SK-N-SH (cell line): ENCODE data around the gene MPIG6B. TPM values are rescaled to one million over a fixed set of nuclear protein-coding genes. Genes with fewer than 3 reads are reported as not detected.

Experiments used
- CTCF ChIA-PET: fragments of 300-600, 350-600 bp; formaldehyde crosslinking; extraction: SDS; loops from one replicate; lab custom pipeline; 2021; lab: Yijun Ruan, JAX
- POLR2A ChIA-PET: fragments of 350-600 bp; sonication (Branson Sonifier 250); formaldehyde crosslinking; extraction: SDS; loops from one replicate; lab custom pipeline; 2020; ENCODE audit warnings: antibody characterized with exemption, inconsistent platforms; lab: Yijun Ruan, JAX
- DNase-seq: peaks from one replicate; pipeline ENCODE4 v3.0.0; 2012
- H2AFZ ChIP-seq: fragments of 200-600 bp; sonication (generic); 2 replicates; pipeline ENCODE4 v1.8.1; 2016; ENCODE audit warnings: antibody characterized with exemption, mild to moderate bottlenecking, low read depth
- H3F3A ChIP-seq: fragments of 200-600 bp; sonication (generic); replicated peaks from 2 replicates; pipeline ENCODE3; 2016; ENCODE audit warnings: antibody characterized with exemption, mild to moderate bottlenecking; ENCODE audit not compliant: insufficient read depth
- H3K27ac ChIP-seq, 2 experiments: fragments of 200-500 bp in 1 of 2; fragments of 200-600 bp in 1 of 2; sonication (Bioruptor generic) in 1 of 2; sonication (generic), shearing (Covaris generic) in 1 of 2; 2 replicates each; pipeline versions ENCODE4 v1.5.1 to v1.6.1; 2014 to 2016; ENCODE audit warnings: low read depth in 2 of 2, inconsistent platforms in 1 of 2, low read length in 1 of 2, mild to moderate bottlenecking in 1 of 2, mixed read lengths in 1 of 2
- H3K27me3 ChIP-seq: fragments of 200-600 bp; sonication (generic), shearing (Covaris generic); 2 replicates; pipeline ENCODE4 v1.6.1; 2016; ENCODE audit warnings: mixed run types; ENCODE audit not compliant: insufficient read depth
- H3K36me3 ChIP-seq, 2 experiments: fragments of 200-500 bp in 1 of 2; fragments of 200-600 bp in 1 of 2; sonication (Bioruptor generic) in 1 of 2; sonication (generic) in 1 of 2; replicated peaks in 1 of 2; 2 replicates each; pipeline versions ENCODE3 to v1.5.1; 2014 to 2016; ENCODE audit warnings: low read length in 1 of 2, mild to moderate bottlenecking in 1 of 2; ENCODE audit not compliant: insufficient read depth in 2 of 2, control insufficient read depth in 1 of 2
- H3K4me1 ChIP-seq, 2 experiments: fragments of 200-500 bp in 1 of 2; fragments of 200-600 bp in 1 of 2; sonication (Bioruptor generic) in 1 of 2; sonication (generic), shearing (Covaris generic) in 1 of 2; 2 replicates each; pipeline versions ENCODE4 v1.5.1 to v1.6.1; 2014 to 2016; ENCODE audit warnings: low read depth in 1 of 2, low read length in 1 of 2, mixed run types in 1 of 2; ENCODE audit not compliant: insufficient read depth in 2 of 2, control insufficient read depth in 1 of 2
- H3K4me2 ChIP-seq: fragments of 200-600 bp; sonication (generic), shearing (Covaris generic); 2 replicates; pipeline ENCODE4 v1.6.1; 2017; ENCODE audit warnings: mixed run types
- H3K4me3 ChIP-seq, 2 experiments: fragments of 200-500 bp in 1 of 2; fragments of 200-600 bp in 1 of 2; sonication (Bioruptor generic) in 1 of 2; sonication (generic), shearing (Covaris generic) in 1 of 2; 2 replicates each; pipeline versions ENCODE4 v1.5.1 to v1.8.1; 2014 to 2016; ENCODE audit warnings: low read depth in 2 of 2, inconsistent platforms in 1 of 2, low read length in 1 of 2, mild to moderate bottlenecking in 1 of 2, mixed read lengths in 1 of 2, moderate library complexity in 1 of 2
- H3K79me2 ChIP-seq: fragments of 200-600 bp; sonication (generic); 2 replicates; pipeline ENCODE4 v1.8.1; 2017; ENCODE audit warnings: mild to moderate bottlenecking; ENCODE audit not compliant: insufficient read depth
- H3K9ac ChIP-seq: fragments of 200-600 bp; sonication (generic); 2 replicates; pipeline ENCODE4 v1.6.1; 2017; ENCODE audit warnings: mixed run types
- H3K9me2 ChIP-seq: fragments of 200-600 bp; sonication (generic); 2 replicates; pipeline ENCODE4 v1.6.1; 2017; ENCODE audit warnings: mixed run types
- H3K9me3 ChIP-seq: fragments of 200-600 bp; sonication (generic); 2 replicates; pipeline ENCODE4 v1.6.1; 2017; ENCODE audit warnings: mixed run types, mild to moderate bottlenecking, moderate library complexity
- H4K20me1 ChIP-seq: fragments of 200-600 bp; sonication (generic); 2 replicates; pipeline ENCODE4 v1.6.1; 2017; ENCODE audit warnings: mild to moderate bottlenecking, mixed run types; ENCODE audit not compliant: insufficient read depth
- EP300 ChIP-seq, 2 experiments: IDR thresholded peaks; 2 replicates each; pipeline versions ENCODE4 v1.4.0 to v1.6.1; 2012; ENCODE audit warnings: borderline replicate concordance in 1 of 2, low read depth in 1 of 2, low read length in 1 of 2
- FOXM1 ChIP-seq: IDR thresholded peaks from 2 replicates; pipeline ENCODE4 v1.4.0; 2012; ENCODE audit warnings: low read depth, mild to moderate bottlenecking
- JUND ChIP-seq: IDR thresholded peaks from 2 replicates; pipeline ENCODE4 v1.4.0; 2012
- MEF2A ChIP-seq: IDR thresholded peaks from 2 replicates; pipeline ENCODE4 v1.4.0; 2012; ENCODE audit warnings: low read depth, borderline replicate concordance
- MXI1 ChIP-seq: IDR thresholded peaks from 2 replicates; pipeline ENCODE4 v1.6.1; 2012; ENCODE audit warnings: mild to moderate bottlenecking, low read depth, low read length, improper control_type of control experiment
- NFIC ChIP-seq: IDR thresholded peaks from 2 replicates; pipeline ENCODE4 v1.4.0; 2012; ENCODE audit warnings: borderline replicate concordance
- NRF1 ChIP-seq: IDR thresholded peaks from 2 replicates; pipeline ENCODE4 v1.6.1; 2012; ENCODE audit warnings: low read depth, mild to moderate bottlenecking, low read length
- SMC3 ChIP-seq: IDR thresholded peaks from 2 replicates; pipeline ENCODE4 v1.6.1; 2012; ENCODE audit warnings: low read depth, low read length, improper control_type of control experiment
- TAF1 ChIP-seq: IDR thresholded peaks from 2 replicates; pipeline ENCODE4 v1.6.1; 2012; ENCODE audit warnings: low read depth, mild to moderate bottlenecking, low read length, moderate library complexity, borderline replicate concordance
- WGBS: methylation state at CpG from one replicate; pipeline ENCODE4 v1.1.6; 2017; ENCODE audit warnings: low lambda C conversion rate; 5-methylcytosine and 5-hydroxymethylcytosine counted together
- polyA plus RNA-seq, 3 experiments: library from polyadenylated mRNA; depleted of rRNA; stranded (reverse); fragments of >200 nt; gene quantifications; 2 replicates each; pipeline ENCODE4 v1.2.3, GENCODE V29; 2012
- TF ChIP-seq, protein P1 (sequence below): IDR thresholded peaks from 2 replicates; pipeline ENCODE4; 2012
- TF ChIP-seq, protein P2 (sequence below): IDR thresholded peaks from 2 replicates; pipeline ENCODE4 v1.6.1; 2012; ENCODE audit warnings: mild to moderate bottlenecking, low read depth, low read length, moderate library complexity
- TF ChIP-seq, protein P3 (sequence below): IDR thresholded peaks from 2 replicates; pipeline ENCODE4 v1.4.0; 2012; ENCODE audit warnings: low read depth, borderline replicate concordance
- TF ChIP-seq, protein P4 (sequence below): fragments of 150-350 bp; IDR thresholded peaks from 2 replicates; pipeline ENCODE4 v1.6.1; 2017; ENCODE audit warnings: antibody characterized with exemption, low read length, low read depth, borderline replicate concordance
- TF ChIP-seq, protein P5 (sequence below): IDR thresholded peaks from 2 replicates; pipeline ENCODE4 v1.4.0; 2012; ENCODE audit warnings: low read depth, borderline replicate concordance

The MPIG6B gene
- polyA plus RNA-seq, 1 of the 3 experiments (the other 2 are of a cell fraction) = not detected

DNA sequence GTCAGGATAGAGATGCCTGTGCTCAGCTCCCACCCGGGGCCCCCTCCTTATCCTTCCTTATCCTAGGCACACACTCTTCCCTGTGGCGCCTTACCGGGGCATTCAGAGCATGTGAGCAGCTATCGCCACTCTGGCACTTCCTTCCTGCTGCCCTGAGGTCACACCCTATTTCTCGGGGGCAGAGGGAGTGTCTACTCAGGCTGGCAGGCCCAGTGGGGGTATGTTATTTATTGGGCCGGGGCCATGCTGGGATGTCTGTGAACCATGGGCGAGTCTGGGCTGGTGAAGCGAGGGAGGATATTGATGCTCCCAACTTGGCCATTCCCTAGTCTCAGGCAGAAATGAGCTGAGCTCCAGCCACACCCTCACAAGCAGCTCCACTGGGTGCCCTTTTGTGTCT lies 11.9 kb upstream of the MPIG6B start:
- no peak for DNase-seq
- Histone ChIP-seq H3K9me3 (no peaks in the 10 kb centered on the region), H3K79me2 (no peaks in the 10 kb centered on the region), H3K27ac (no peak overlapping the region), H4K20me1 (no peaks in the 10 kb centered on the region), H2AFZ (no peak overlapping the region), H3F3A (peaks cover 3% of the 10 kb centered on the region), H3K4me1 (no peaks in the 10 kb centered on the region), H3K9me2 (no peaks in the 10 kb centered on the region), H3K4me2 (no peak overlapping the region), H3K27me3 (no peaks in the 10 kb centered on the region), H3K36me3 (no peaks in the 10 kb centered on the region), H3K4me3 (no peak overlapping the region), H3K9ac (no peak overlapping the region)
- 75% methylated on average over 7 of the region's 8 CpGs for WGBS
- ChIA-PET CTCF (interaction anchor here (0.6 to 2.9 kb wide), 3 partner anchors 8 to 59 kb away, joined by 3 to 9 read pairs (median 6); partner anchors contain the start of gene ABHD16A), POLR2A (no interaction called here)
- TF ChIP-seq TAF1 (no peak), EP300 (IDR thresholded peaks at IDR 0.05; ENCODE audit: borderline replicate concordance in 1 of 2, low read depth in 1 of 2, low read length in 1 of 2) (no peak), SMC3 (no peak), JUND (no peak), NRF1 (no peak), FOXM1 (no peak), MXI1 (no peak), MEF2A (no peak), NFIC (no peak)
- TF ChIP-seq, protein P1, sequence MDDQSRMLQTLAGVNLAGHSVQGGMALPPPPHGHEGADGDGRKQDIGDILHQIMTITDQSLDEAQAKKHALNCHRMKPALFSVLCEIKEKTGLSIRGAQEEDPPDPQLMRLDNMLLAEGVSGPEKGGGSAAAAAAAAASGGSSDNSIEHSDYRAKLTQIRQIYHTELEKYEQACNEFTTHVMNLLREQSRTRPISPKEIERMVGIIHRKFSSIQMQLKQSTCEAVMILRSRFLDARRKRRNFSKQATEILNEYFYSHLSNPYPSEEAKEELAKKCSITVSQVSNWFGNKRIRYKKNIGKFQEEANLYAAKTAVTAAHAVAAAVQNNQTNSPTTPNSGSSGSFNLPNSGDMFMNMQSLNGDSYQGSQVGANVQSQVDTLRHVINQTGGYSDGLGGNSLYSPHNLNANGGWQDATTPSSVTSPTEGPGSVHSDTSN = no peak
- TF ChIP-seq, protein P2, sequence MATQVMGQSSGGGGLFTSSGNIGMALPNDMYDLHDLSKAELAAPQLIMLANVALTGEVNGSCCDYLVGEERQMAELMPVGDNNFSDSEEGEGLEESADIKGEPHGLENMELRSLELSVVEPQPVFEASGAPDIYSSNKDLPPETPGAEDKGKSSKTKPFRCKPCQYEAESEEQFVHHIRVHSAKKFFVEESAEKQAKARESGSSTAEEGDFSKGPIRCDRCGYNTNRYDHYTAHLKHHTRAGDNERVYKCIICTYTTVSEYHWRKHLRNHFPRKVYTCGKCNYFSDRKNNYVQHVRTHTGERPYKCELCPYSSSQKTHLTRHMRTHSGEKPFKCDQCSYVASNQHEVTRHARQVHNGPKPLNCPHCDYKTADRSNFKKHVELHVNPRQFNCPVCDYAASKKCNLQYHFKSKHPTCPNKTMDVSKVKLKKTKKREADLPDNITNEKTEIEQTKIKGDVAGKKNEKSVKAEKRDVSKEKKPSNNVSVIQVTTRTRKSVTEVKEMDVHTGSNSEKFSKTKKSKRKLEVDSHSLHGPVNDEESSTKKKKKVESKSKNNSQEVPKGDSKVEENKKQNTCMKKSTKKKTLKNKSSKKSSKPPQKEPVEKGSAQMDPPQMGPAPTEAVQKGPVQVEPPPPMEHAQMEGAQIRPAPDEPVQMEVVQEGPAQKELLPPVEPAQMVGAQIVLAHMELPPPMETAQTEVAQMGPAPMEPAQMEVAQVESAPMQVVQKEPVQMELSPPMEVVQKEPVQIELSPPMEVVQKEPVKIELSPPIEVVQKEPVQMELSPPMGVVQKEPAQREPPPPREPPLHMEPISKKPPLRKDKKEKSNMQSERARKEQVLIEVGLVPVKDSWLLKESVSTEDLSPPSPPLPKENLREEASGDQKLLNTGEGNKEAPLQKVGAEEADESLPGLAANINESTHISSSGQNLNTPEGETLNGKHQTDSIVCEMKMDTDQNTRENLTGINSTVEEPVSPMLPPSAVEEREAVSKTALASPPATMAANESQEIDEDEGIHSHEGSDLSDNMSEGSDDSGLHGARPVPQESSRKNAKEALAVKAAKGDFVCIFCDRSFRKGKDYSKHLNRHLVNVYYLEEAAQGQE = no peak
- TF ChIP-seq, protein P3, sequence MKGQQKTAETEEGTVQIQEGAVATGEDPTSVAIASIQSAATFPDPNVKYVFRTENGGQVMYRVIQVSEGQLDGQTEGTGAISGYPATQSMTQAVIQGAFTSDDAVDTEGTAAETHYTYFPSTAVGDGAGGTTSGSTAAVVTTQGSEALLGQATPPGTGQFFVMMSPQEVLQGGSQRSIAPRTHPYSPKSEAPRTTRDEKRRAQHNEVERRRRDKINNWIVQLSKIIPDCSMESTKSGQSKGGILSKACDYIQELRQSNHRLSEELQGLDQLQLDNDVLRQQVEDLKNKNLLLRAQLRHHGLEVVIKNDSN = no peak
- TF ChIP-seq, protein P4, sequence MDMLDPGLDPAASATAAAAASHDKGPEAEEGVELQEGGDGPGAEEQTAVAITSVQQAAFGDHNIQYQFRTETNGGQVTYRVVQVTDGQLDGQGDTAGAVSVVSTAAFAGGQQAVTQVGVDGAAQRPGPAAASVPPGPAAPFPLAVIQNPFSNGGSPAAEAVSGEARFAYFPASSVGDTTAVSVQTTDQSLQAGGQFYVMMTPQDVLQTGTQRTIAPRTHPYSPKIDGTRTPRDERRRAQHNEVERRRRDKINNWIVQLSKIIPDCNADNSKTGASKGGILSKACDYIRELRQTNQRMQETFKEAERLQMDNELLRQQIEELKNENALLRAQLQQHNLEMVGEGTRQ = no peak
- TF ChIP-seq, protein P5, sequence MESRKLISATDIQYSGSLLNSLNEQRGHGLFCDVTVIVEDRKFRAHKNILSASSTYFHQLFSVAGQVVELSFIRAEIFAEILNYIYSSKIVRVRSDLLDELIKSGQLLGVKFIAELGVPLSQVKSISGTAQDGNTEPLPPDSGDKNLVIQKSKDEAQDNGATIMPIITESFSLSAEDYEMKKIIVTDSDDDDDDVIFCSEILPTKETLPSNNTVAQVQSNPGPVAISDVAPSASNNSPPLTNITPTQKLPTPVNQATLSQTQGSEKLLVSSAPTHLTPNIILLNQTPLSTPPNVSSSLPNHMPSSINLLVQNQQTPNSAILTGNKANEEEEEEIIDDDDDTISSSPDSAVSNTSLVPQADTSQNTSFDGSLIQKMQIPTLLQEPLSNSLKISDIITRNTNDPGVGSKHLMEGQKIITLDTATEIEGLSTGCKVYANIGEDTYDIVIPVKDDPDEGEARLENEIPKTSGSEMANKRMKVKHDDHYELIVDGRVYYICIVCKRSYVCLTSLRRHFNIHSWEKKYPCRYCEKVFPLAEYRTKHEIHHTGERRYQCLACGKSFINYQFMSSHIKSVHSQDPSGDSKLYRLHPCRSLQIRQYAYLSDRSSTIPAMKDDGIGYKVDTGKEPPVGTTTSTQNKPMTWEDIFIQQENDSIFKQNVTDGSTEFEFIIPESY = no peak
